Body of pancreas (tissue), 4 donors: ENCODE results near the gene PRSS38. TPM values are rescaled to one million over a fixed set of nuclear protein-coding genes. Genes with fewer than 3 reads are reported as not detected.

Experiments used
- ATAC-seq: fragments of 150-250 bp; one replicate; pipeline ENCODE4 v1.9.1; 2016
- DNase-seq, 4 donors: peaks; one replicate each; pipeline ENCODE4 v3.0.0-alpha.2; 2019
- H3K27ac ChIP-seq, 4 donors: fragments of 200-600 bp; sonication (generic); 1 replicate in 3 of 4; 2 replicates in 1 of 4; pipeline versions ENCODE4 v1.5.1 to v1.6.1; 2016 to 2019; ENCODE audit warnings: mild to moderate bottlenecking in 1 of 4, mixed read lengths in 1 of 4, moderate library complexity in 1 of 4
- H3K27me3 ChIP-seq, 2 donors: fragments of 200-600 bp; sonication (generic); one replicate each; pipeline ENCODE4 v1.6.0; 2016; ENCODE audit warnings: mild to moderate bottlenecking in 1 of 2
- H3K36me3 ChIP-seq, 2 donors: fragments of 200-600 bp; sonication (generic); replicated peaks in 1 of 2; 2 replicates each; pipeline ENCODE4 v1.5.1; 2016; ENCODE audit warnings: low read depth in 2 of 2; ENCODE audit not compliant: insufficient read depth in 1 of 2
- H3K4me1 ChIP-seq: fragments of 200-600 bp; sonication (generic); one replicate; pipeline ENCODE4 v1.6.0; 2016
- H3K4me3 ChIP-seq, 2 donors: fragments of 200-600 bp; sonication (generic); 1 replicate in 1 of 2; 2 replicates in 1 of 2; pipeline ENCODE4 v1.5.1; 2016 to 2019
- H3K9me3 ChIP-seq, 3 donors: fragments of 200-600 bp; sonication (generic); 1 replicate in 2 of 3; 2 replicates in 1 of 3; pipeline ENCODE4 v1.5.1; 2016
- POLR2A ChIP-seq, 3 donors: fragments of 450-650 bp; IDR thresholded peaks; one replicate each; pipeline ENCODE4 v1.6.1; 2016; ENCODE audit warnings: antibody characterized with exemption in 3 of 3, mild to moderate bottlenecking in 2 of 3
- WGBS, 2 donors: methylation state at CpG; one replicate each; pipeline ENCODE4 v1.1.5; 2017; 5-methylcytosine and 5-hydroxymethylcytosine counted together
- intact Hi-C: fragments of 100-400 bp; cut with DNase I; formaldehyde crosslinking; loops from one replicate; pipeline ENCODE4 v1.15.1; 2023
- total RNA-seq, 2 donors: library from RNA; depleted of rRNA; stranded (reverse); fragments of >200 nt; gene quantifications; one replicate each; pipeline ENCODE4 v1.1.0, GENCODE V29; 2016
- TF ChIP-seq, protein P1 (sequence below), 7 experiments: fragments of 450-650 bp in 4 of 7; fragments of 200-600 bp in 3 of 7; sonication (generic) in 3 of 7; IDR thresholded peaks; one replicate each; pipeline ENCODE4 v1.5.1; 2016 to 2019; ENCODE audit warnings: antibody characterized with exemption in 7 of 7

PRSS38 gene
- total RNA-seq, 2 donors from 2014 or later: not detected

DNA sequence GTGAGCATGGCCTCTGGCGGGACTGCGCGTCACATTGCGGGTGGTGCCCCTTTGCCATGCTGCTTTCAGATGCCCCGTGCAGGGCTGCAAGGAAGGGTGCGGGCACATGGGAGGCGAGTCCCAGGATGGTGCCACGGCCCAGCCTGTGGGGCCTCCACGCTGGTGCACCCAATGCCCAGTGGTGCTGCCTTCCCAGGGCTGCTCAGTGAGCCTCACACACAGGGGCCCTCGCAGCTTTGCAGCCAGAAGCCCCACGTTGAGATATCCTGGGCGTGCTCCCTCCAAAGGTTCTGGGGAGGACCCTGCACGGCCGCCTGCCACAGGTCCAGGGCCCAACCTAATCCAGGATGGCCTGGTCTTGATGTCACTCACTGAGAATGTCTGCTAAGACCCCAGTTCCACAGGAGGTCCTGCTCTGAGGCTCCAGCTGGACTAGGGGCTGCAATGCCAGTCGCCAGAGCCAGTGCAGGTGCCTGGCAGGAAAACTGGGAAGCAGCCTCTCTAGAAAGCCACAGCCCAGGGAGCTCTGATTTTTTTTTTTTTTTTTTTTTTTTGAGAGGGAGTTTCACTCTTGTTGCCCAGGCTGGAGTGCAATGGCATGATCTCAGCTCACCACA is 34.1 kb upstream of the PRSS38 start:
- TF ChIP-seq, protein P1, sequence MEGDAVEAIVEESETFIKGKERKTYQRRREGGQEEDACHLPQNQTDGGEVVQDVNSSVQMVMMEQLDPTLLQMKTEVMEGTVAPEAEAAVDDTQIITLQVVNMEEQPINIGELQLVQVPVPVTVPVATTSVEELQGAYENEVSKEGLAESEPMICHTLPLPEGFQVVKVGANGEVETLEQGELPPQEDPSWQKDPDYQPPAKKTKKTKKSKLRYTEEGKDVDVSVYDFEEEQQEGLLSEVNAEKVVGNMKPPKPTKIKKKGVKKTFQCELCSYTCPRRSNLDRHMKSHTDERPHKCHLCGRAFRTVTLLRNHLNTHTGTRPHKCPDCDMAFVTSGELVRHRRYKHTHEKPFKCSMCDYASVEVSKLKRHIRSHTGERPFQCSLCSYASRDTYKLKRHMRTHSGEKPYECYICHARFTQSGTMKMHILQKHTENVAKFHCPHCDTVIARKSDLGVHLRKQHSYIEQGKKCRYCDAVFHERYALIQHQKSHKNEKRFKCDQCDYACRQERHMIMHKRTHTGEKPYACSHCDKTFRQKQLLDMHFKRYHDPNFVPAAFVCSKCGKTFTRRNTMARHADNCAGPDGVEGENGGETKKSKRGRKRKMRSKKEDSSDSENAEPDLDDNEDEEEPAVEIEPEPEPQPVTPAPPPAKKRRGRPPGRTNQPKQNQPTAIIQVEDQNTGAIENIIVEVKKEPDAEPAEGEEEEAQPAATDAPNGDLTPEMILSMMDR (IDR thresholded peaks at IDR 0.05): no peak
- no peak for TF ChIP-seq POLR2A (IDR thresholded peaks at IDR 0.05)
- no peaks in the 10 kb centered on the region for H3K9me3 ChIP-seq
- DNase-seq (peak in 1 of 4 donors; percentile 0), ATAC-seq (no peak)
- no peak overlapping the region for H3K27ac ChIP-seq
- 94 to 100% methylated on average over 5 to 15 of the region's 15 CpGs for WGBS, 2 donors
- no peaks in the 10 kb centered on the region for H3K36me3 ChIP-seq
- no peak overlapping the region for H3K4me3 ChIP-seq
- peaks cover 6% of the 10 kb centered on the region for H3K4me1 ChIP-seq
- no peaks in the 10 kb centered on the region for H3K27me3 ChIP-seq
- intact Hi-C loops: no loop called here

DNA sequence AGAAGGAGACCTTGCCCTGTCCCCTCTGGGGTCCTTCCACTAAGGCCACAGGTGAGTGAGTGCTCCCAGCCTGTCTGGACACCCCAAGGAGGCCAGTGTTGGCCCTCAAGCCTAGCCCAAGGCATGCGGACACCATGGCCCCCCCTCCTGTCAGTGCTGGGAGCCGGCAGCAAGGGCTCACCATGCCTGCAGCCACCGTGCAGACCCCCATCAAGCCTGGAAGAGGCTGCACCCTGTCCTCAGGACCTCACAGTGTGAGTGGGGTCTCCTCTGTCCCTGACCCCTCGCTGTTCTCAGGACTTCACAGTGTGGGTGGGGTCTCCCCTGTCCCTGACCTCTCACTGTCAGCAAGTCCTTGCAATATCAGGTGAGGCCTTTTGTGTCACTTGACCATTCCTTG is 33.2 kb upstream of the PRSS38 start:
- Histone ChIP-seq H3K27me3 (no peaks in the 10 kb centered on the region), H3K27ac (no peak overlapping the region), H3K9me3 (no peaks in the 10 kb centered on the region), H3K4me1 (peaks cover 14% of the 10 kb centered on the region), H3K36me3 (no peaks in the 10 kb centered on the region), H3K4me3 (no peak overlapping the region)
- ATAC-seq (no peak), DNase-seq (peak in 1 of 4 donors; percentile 0)
- TF ChIP-seq, protein P1 (IDR thresholded peaks at IDR 0.05): no peak
- TF ChIP-seq POLR2A (IDR thresholded peaks at IDR 0.05): no peak
- intact Hi-C loops: no loop called here
- WGBS, 2 donors: 90 to 93% methylated on average over 4 of the region's 4 CpGs

DNA sequence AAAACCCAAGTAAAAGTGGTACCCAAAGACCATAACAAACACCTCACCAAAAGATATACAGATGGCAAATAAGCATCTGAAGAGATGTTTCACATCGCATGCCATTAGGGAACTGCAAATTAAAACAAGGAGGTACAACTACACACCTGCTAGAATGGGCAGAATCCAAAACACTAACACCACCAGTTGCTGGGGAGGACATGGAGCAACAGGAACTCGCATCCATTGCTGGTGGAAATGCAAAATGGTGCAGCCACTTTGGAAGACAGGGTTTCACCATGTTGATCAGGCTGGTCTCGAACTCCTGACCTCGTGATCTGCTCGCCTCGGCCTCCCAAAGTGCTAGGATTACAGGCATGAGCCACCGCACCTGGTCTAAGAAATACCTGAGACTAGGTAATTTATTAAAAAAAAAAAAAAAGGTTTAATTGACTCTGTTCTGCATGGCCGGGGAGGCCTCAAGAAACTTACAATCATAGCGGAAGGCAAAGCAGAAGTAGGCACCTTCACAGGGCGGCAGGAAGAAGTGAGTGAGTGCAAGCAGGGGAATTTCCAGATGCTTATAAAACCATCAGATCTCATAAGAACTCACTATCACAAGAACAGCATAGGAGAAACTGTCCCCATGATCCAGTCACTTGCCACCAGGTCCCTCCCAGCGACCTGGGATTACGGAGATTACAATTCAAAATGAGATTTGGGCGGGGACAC is 30.2 kb upstream of the PRSS38 start:
- H3K36me3 ChIP-seq: no peaks in the 10 kb centered on the region
- no peak for TF ChIP-seq POLR2A (IDR thresholded peaks at IDR 0.05)
- TF ChIP-seq, protein P1 (IDR thresholded peaks at IDR 0.05): no peak
- peaks cover 18% of the 10 kb centered on the region for H3K4me1 ChIP-seq
- no peak for ATAC-seq
- no peak overlapping the region for H3K27ac ChIP-seq
- intact Hi-C loops: no loop called here
- no peak overlapping the region for H3K4me3 ChIP-seq
- DNase-seq: no peak
- H3K9me3 ChIP-seq: no peaks in the 10 kb centered on the region
- 92% methylated on average over 9 to 13 of the region's 13 CpGs for WGBS, 2 donors
- no peaks in the 10 kb centered on the region for H3K27me3 ChIP-seq

DNA sequence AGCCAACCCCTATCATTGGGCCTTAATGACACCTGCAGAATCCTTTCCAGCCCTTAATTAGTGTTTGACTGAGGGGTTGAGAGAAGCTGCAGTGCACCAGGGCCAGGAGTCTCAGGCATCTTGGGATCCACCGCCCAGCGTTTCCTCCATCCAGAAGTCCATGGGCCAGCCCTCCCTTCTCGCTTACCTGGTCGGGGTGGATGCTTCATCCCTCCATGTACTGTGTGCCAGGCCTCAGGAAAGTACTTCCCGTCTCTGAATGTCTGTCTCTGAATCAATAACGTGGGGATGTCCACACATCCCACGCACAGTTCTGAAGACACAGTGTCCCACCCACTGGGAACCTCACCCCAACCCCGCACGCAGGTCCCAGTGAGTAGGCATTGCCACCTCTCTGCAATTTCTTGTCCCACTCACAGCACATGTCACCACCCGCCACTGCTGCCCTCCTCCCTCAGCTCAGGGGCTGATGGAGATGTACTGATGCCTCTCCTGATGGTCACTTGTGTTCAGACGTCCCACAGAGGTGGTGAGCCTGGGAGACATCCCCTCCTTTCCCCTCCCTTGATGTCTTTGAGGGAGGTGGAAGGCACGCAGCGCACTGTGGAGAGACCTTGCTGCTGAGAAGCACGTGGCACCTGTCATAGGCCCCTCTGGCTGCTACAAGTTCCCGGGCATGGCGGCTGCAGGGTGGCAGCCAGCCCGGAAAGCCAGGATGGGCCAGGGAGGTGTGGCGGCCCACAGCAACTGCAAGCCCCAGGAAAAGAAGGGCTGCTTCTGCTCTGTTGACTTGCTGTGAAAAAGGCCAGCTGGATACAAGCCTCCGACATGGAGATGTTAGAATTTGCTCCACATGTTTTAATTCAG is 29.4 kb upstream of the PRSS38 start:
- no peaks in the 10 kb centered on the region for H3K27me3 ChIP-seq
- H3K4me3 ChIP-seq: no peak overlapping the region
- 48 to 55% methylated on average over 17 to 19 of the region's 19 CpGs for WGBS, 2 donors
- peak in 3 of 4 donors; percentile 15 to 45 (median 36) for DNase-seq
- no peaks in the 10 kb centered on the region for H3K9me3 ChIP-seq
- intact Hi-C loops: no loop called here
- TF ChIP-seq POLR2A (IDR thresholded peaks at IDR 0.05): no peak
- TF ChIP-seq, protein P1 (IDR thresholded peaks at IDR 0.05): no peak
- H3K36me3 ChIP-seq: no peaks in the 10 kb centered on the region
- no peak overlapping the region for H3K27ac ChIP-seq
- ATAC-seq: no peak
- H3K4me1 ChIP-seq: peaks cover 18% of the 10 kb centered on the region
